ENCODE data around the gene SMYD4. TPM values are rescaled to one million over a fixed set of nuclear protein-coding genes. Genes with fewer than 3 reads are reported as not detected.

Gene SMYD4
- total RNA-seq, 1 donor from 2014 or later, result 24.0 TPM

DNA sequence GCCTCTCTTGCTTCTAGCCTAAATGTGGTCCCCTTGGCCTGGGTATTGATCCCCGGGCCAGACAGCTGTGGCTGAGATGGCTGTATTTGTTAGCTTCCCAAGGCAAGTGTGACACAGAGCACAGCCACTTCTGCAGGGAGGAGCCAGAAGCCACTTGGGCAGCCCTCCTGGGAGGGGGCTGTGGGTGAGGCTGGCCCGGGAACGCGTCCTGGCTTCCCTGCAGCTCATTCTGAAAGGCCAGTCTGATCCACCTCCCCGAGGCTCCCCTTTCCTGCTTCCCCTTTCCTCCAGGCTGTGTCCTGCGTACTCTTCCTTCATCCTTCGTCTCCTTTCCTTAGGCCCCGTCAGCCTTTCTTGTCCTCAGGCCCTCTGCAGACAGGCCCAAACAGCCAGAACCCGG is 79.1 kb downstream of the SMYD4 start:
- Histone ChIP-seq H3K36me3 (no peaks in the 10 kb centered on the region), H3K9me3 (ENCODE audit: low read depth) (no peaks in the 10 kb centered on the region), H4K20me1 (ENCODE audit: low read depth) (no peaks in the 10 kb centered on the region), H3K27me3 (no peaks in the 10 kb centered on the region), H3K4me2 (no peak overlapping the region), H3K9ac (no peak overlapping the region), H3K79me2 (ENCODE audit: low read depth) (no peaks in the 10 kb centered on the region), H3K4me1 (peaks cover 6% of the 10 kb centered on the region), H3K4me3 (no peak overlapping the region), H3K27ac (no peak overlapping the region), H2AFZ (replicated peaks) (no peak overlapping the region), H3F3A (ENCODE audit: low read depth) (peaks cover 9% of the 10 kb centered on the region)
- no peak overlapping the region for H3K27ac Mint-ChIP-seq
- no peak for DNase-seq (ENCODE audit: low spot score)
- TF ChIP-seq EZH2phosphoT487 (IDR thresholded peaks at IDR 0.05) (no peak), EZH2 (IDR thresholded peaks at IDR 0.05) (no peak)
- TF ChIP-seq, protein P1, sequence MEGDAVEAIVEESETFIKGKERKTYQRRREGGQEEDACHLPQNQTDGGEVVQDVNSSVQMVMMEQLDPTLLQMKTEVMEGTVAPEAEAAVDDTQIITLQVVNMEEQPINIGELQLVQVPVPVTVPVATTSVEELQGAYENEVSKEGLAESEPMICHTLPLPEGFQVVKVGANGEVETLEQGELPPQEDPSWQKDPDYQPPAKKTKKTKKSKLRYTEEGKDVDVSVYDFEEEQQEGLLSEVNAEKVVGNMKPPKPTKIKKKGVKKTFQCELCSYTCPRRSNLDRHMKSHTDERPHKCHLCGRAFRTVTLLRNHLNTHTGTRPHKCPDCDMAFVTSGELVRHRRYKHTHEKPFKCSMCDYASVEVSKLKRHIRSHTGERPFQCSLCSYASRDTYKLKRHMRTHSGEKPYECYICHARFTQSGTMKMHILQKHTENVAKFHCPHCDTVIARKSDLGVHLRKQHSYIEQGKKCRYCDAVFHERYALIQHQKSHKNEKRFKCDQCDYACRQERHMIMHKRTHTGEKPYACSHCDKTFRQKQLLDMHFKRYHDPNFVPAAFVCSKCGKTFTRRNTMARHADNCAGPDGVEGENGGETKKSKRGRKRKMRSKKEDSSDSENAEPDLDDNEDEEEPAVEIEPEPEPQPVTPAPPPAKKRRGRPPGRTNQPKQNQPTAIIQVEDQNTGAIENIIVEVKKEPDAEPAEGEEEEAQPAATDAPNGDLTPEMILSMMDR (IDR thresholded peaks at IDR 0.05), result no peak
- no peaks in the 10 kb centered on the region for H3K9me3 Mint-ChIP-seq
- H3K36me3 Mint-ChIP-seq, result no peaks in the 10 kb centered on the region
- H3K4me1 Mint-ChIP-seq, result peaks cover 15% of the 10 kb centered on the region
- peaks cover 9% of the 10 kb centered on the region for H3K27me3 Mint-ChIP-seq (ENCODE audit: insufficient read depth, low read depth)
- peak overlapping the region; percentile 53 for H3K4me3 Mint-ChIP-seq

DNA sequence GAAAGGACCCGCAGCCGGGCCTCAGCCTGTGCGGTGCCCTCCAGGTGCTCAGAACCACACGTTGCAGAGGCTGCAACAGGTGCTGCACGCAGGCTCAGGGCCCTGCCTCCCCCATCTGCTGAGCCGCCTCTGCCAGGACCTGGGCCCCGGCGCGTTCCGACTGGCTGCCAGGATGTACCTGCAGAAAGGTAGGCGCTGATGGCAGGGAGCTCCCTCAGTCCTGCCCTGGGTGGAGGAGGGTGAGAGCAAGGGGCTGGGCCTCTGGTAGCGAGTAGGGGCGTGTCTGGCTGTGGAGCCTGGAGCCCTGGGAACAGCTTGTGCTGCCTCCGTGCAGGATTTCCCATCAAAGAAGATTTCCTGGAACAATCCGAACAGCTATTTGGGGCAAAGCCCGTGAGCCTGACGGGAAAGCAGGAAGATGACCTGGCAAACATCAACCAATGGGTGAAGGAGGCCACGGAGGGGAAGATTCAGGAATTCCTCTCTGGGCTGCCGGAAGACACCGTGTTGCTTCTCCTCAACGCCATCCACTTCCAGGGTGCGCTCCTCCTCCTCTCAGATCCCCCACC is 82.6 kb downstream of the SMYD4 start:
- Histone ChIP-seq H3K4me3 (no peak overlapping the region), H3K9ac (no peak overlapping the region), H3K36me3 (no peaks in the 10 kb centered on the region), H3K9me3 (ENCODE audit: low read depth) (no peaks in the 10 kb centered on the region), H3K79me2 (ENCODE audit: low read depth) (no peaks in the 10 kb centered on the region), H3K27me3 (no peaks in the 10 kb centered on the region), H4K20me1 (ENCODE audit: low read depth) (no peaks in the 10 kb centered on the region), H3K4me2 (no peak overlapping the region), H2AFZ (replicated peaks) (no peak overlapping the region), H3K27ac (no peak overlapping the region), H3F3A (ENCODE audit: low read depth) (peaks cover 2% of the 10 kb centered on the region), H3K4me1 (no peaks in the 10 kb centered on the region)
- no peaks in the 10 kb centered on the region for H3K9me3 Mint-ChIP-seq
- H3K4me1 Mint-ChIP-seq, result peaks cover 4% of the 10 kb centered on the region
- TF ChIP-seq EZH2 (IDR thresholded peaks at IDR 0.05), result no peak
- no peak for TF ChIP-seq EZH2phosphoT487 (IDR thresholded peaks at IDR 0.05)
- TF ChIP-seq, protein P1 (IDR thresholded peaks at IDR 0.05), result no peak
- DNase-seq (ENCODE audit: low spot score), result no peak
- H3K36me3 Mint-ChIP-seq, result no peaks in the 10 kb centered on the region
- no peak overlapping the region for H3K27ac Mint-ChIP-seq
- H3K4me3 Mint-ChIP-seq, result no peak overlapping the region
- H3K27me3 Mint-ChIP-seq (ENCODE audit: insufficient read depth, low read depth), result peaks cover 13% of the 10 kb centered on the region

DNA sequence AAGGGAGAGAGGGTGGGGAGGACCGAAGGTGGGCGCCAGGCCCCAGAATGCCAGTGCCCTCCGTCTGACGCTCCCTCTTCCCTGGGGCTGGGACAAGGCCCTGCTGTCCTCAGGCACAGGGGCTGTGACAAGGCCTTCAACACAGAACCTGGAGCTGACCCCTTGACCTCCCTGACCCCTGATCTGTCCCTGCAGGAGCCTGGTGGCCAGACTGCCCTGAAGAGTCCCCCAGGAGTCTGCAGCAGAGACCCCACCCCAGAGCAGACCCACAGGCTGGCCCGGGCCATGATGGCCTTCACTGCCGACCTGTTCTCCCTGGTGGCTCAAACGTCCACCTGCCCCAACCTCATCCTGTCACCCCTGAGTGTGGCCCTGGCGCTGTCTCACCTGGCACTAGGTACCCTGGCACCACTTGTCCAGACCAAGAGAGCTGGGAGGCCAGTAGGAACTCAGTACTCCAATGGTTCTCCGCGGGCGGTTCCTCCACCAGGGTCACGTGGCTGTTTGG is 84.1 kb downstream of the SMYD4 start:
- H3K79me2 ChIP-seq (ENCODE audit: low read depth), result no peaks in the 10 kb centered on the region
- H3K4me2 ChIP-seq, result no peak overlapping the region
- H3K4me3 Mint-ChIP-seq, result no peak overlapping the region
- H3K27me3 ChIP-seq, result no peaks in the 10 kb centered on the region
- H3K4me1 ChIP-seq, result no peaks in the 10 kb centered on the region
- peaks cover 2% of the 10 kb centered on the region for H3K4me1 Mint-ChIP-seq
- DNase-seq (ENCODE audit: low spot score), result no peak
- H2AFZ ChIP-seq (replicated peaks), result no peak overlapping the region
- TF ChIP-seq, protein P1 (IDR thresholded peaks at IDR 0.05), result no peak
- no peak for TF ChIP-seq EZH2 (IDR thresholded peaks at IDR 0.05)
- TF ChIP-seq EZH2phosphoT487 (IDR thresholded peaks at IDR 0.05), result no peak
- no peak overlapping the region for H3K27ac Mint-ChIP-seq
- H3K9me3 Mint-ChIP-seq, result no peaks in the 10 kb centered on the region
- peaks cover 13% of the 10 kb centered on the region for H3K27me3 Mint-ChIP-seq (ENCODE audit: insufficient read depth, low read depth)
- H3K9ac ChIP-seq, result no peak overlapping the region
- no peaks in the 10 kb centered on the region for H3K36me3 Mint-ChIP-seq
- no peaks in the 10 kb centered on the region for H3K36me3 ChIP-seq
- no peaks in the 10 kb centered on the region for H4K20me1 ChIP-seq (ENCODE audit: low read depth)
- no peak overlapping the region for H3K4me3 ChIP-seq
- peaks cover 2% of the 10 kb centered on the region for H3F3A ChIP-seq (ENCODE audit: low read depth)
- H3K27ac ChIP-seq, result no peak overlapping the region
- no peaks in the 10 kb centered on the region for H3K9me3 ChIP-seq (ENCODE audit: low read depth)

Data from neural progenitor cell (in vitro differentiated cells).